Measurements from ENCODE around the gene GNE. TPM values are rescaled to one million over a fixed set of nuclear protein-coding genes. Genes with fewer than 3 reads are reported as not detected.

Gene GNE
- total RNA-seq, 1 donor from 2014 or later = 13.7 TPM

DNA sequence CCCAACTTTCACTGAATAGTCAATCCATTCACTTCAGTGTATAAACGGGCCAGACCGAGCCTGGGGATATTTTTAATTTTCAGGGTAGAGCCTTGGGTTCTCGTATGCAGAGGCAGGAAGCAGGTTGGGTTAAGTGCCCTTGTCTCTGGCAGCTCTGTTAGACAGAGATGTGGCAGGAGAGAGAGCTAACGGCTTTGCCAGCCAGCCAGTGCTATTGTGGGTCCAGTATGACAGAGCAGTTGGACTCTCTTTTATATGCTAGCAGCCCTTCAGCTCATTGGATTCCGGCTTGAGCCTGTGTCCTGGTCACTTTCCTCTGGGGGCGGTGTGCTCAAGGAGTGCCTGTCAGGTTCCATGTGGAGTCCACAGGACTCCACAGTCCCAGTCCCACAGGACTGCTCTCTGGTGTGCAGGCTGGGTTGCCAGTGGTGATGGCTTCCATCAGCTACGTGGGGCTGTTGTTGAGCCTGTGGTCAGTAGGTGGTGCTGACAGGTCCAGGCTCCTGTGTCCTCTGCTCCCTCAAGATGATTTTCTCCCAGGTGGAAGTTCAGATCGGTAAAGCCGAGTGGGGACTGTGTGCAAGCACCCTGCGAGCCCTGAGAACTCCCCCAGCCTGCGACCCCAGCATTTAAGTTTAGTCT, 53.2 kb downstream of the GNE start:
- DNase-seq = no peak
- no peak overlapping the region for H3K4me3 ChIP-seq
- peaks cover 25% of the 10 kb centered on the region for H3K4me1 ChIP-seq
- no peak overlapping the region for H3K27ac ChIP-seq
- H3K36me3 ChIP-seq = peaks cover 99% of the 10 kb centered on the region
- TF ChIP-seq, protein P1, sequence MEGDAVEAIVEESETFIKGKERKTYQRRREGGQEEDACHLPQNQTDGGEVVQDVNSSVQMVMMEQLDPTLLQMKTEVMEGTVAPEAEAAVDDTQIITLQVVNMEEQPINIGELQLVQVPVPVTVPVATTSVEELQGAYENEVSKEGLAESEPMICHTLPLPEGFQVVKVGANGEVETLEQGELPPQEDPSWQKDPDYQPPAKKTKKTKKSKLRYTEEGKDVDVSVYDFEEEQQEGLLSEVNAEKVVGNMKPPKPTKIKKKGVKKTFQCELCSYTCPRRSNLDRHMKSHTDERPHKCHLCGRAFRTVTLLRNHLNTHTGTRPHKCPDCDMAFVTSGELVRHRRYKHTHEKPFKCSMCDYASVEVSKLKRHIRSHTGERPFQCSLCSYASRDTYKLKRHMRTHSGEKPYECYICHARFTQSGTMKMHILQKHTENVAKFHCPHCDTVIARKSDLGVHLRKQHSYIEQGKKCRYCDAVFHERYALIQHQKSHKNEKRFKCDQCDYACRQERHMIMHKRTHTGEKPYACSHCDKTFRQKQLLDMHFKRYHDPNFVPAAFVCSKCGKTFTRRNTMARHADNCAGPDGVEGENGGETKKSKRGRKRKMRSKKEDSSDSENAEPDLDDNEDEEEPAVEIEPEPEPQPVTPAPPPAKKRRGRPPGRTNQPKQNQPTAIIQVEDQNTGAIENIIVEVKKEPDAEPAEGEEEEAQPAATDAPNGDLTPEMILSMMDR (IDR thresholded peaks at IDR 0.05) = no peak
- no peaks in the 10 kb centered on the region for H3K9me3 ChIP-seq
- ATAC-seq = peak; percentile 30
- no peaks in the 10 kb centered on the region for H3K27me3 ChIP-seq
- intact Hi-C loops (cut with DNase I) = no loop called here

DNA sequence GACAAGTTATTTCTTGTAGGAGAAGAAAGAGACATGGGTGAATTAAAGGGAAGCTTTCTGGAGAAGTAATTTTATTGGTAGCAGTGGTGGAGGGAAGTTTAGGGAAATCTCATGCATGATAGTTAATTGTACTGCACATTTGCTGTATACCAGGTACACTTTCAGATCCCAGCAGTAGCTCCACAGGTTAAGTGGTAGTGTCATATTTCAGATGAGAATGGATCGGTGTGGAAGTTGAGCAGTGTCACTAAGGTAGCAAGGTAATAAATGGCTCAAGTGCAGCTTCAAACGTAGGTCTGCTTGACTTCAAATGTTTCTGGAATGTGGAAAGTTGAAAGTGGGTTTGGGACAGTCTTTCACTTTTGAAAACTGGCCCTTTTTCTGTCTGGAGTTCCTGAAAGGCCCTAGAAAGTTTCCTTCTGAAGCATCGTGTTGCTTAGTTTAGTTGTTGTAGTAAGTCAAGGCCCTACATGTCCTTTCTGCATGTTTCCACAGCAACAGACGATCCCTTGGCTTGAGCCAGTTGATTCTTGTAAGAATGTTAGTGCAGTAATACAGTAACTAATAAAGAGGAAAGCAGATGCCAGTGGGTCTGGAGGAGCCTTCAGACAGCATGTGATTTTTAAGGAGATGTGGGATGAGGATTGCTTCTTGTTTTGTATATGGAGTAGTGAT, 63.8 kb downstream of the GNE start:
- DNase-seq = no peak
- TF ChIP-seq, protein P1 (IDR thresholded peaks at IDR 0.05) = no peak
- Histone ChIP-seq H3K4me1 (peaks cover 47% of the 10 kb centered on the region), H3K36me3 (peaks cover 43% of the 10 kb centered on the region), H3K4me3 (peak overlapping the region; percentile 2), H3K9me3 (no peaks in the 10 kb centered on the region), H3K27me3 (no peaks in the 10 kb centered on the region), H3K27ac (no peak overlapping the region)
- intact Hi-C loops (cut with DNase I) = no loop called here
- no peak for ATAC-seq

DNA sequence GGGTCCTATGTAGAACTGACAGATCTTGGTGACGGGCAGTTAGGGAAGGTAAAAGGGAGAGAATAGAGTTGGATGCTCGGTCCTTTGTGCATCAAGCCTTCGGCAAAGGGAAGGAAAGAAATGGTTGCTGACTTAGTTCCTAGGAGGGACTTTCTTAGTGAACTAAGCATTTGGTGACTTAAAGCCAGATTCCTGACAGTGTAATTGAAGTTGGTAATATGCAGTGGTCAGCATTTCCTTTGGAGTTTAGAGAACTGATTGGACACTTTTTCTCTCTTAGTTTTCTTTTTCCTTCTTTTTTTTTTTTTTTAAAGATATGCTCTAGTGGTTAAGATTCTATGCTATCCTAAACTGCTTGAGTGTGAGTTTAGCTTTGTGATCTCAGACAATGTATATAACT, 65.2 kb downstream of the GNE start:
- Histone ChIP-seq H3K27me3 (no peaks in the 10 kb centered on the region), H3K4me3 (peak overlapping the region; percentile 97), H3K36me3 (peaks cover 30% of the 10 kb centered on the region), H3K27ac (no peak overlapping the region), H3K9me3 (no peaks in the 10 kb centered on the region), H3K4me1 (peaks cover 47% of the 10 kb centered on the region)
- no peak for DNase-seq
- no peak for ATAC-seq
- intact Hi-C loops (cut with DNase I) = no loop called here
- TF ChIP-seq, protein P1 (IDR thresholded peaks at IDR 0.05) = no peak

DNA sequence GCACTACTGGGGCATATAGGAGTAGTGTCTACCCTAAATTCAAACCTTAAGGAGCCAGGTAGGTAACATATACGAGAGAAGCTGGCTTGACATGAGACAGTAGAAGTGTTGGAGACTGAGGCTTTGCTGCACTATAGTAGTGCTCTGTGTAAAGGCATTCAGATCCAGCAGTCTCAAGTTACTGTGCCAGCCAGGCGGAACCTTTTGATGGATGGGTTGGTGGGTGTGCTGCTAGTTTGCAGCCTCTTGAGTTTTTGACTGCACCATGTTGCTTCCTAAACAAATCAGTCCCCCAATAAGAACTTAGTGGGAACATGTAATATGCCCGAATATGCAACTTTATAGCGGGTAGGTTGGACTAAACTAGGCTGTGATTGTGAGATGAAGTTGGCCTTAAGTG, 66.1 kb downstream of the GNE start:
- TF ChIP-seq, protein P1 (IDR thresholded peaks at IDR 0.05) = no peak
- no peak for DNase-seq
- Histone ChIP-seq H3K27ac (no peak overlapping the region), H3K4me1 (peaks cover 47% of the 10 kb centered on the region), H3K4me3 (peak overlapping the region; percentile 97), H3K27me3 (no peaks in the 10 kb centered on the region), H3K36me3 (peaks cover 22% of the 10 kb centered on the region), H3K9me3 (no peaks in the 10 kb centered on the region)
- intact Hi-C loops (cut with DNase I) = no loop called here
- no peak for ATAC-seq

DNA sequence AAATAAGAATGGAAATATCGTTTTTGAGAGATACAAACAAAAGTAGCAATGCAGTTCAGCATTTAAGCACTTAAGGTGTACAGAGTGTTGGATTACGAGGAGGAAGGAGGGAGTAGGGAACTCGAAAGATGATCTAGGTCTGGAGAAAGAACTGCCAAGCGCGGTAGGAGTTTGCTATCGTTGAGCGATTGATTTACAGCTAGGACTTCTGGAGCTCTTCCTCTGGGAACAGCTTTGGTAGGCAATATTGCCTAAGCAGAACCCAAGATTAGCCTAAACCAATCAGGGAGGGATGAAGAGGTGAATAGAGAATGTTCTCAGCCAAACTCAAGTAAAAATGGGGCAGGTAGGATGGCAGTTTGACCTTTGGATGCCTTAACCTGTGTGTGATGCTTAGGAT, 66.6 kb downstream of the GNE start:
- intact Hi-C loops (cut with DNase I) = no loop called here
- Histone ChIP-seq H3K27ac (peak overlapping the region; percentile 94), H3K36me3 (peaks cover 18% of the 10 kb centered on the region), H3K9me3 (no peaks in the 10 kb centered on the region), H3K27me3 (no peaks in the 10 kb centered on the region), H3K4me3 (peak overlapping the region; percentile 97), H3K4me1 (peaks cover 47% of the 10 kb centered on the region)
- no peak for DNase-seq
- no peak for ATAC-seq
- TF ChIP-seq, protein P1 (IDR thresholded peaks at IDR 0.05) = no peak
